KOPT-K1 (cell line): ENCODE measurements around the gene SAMD3.
"Not testable (repeated sequence)": the region's sequence is repeated elsewhere in the genome, so short reads cannot be mapped to it uniquely, and the experiment has no call there.

Source experiments
- H3K27ac ChIP-seq: fragments of 200-600 bp; sonication (generic); 2 replicates; pipeline ENCODE4 v1.5.1; 2016; ENCODE audit warnings: antibody characterized with exemption, mild to moderate bottlenecking, low read depth, low read length; ENCODE audit not compliant: poor library complexity, severe bottlenecking
- H3K36me3 ChIP-seq: fragments of 200-600 bp; sonication (generic); 2 replicates; pipeline ENCODE4 v1.5.1; 2017; ENCODE audit warnings: antibody characterized with exemption, mild to moderate bottlenecking, low read length, moderate library complexity; ENCODE audit not compliant: insufficient read depth
- H3K9me3 ChIP-seq: fragments of 200-600 bp; sonication (generic); 2 replicates; pipeline ENCODE4 v1.5.1; 2017; ENCODE audit warnings: antibody characterized with exemption, low read length, mild to moderate bottlenecking; ENCODE audit not compliant: insufficient read depth, poor library complexity, severe bottlenecking

Gene SAMD3

DNA sequence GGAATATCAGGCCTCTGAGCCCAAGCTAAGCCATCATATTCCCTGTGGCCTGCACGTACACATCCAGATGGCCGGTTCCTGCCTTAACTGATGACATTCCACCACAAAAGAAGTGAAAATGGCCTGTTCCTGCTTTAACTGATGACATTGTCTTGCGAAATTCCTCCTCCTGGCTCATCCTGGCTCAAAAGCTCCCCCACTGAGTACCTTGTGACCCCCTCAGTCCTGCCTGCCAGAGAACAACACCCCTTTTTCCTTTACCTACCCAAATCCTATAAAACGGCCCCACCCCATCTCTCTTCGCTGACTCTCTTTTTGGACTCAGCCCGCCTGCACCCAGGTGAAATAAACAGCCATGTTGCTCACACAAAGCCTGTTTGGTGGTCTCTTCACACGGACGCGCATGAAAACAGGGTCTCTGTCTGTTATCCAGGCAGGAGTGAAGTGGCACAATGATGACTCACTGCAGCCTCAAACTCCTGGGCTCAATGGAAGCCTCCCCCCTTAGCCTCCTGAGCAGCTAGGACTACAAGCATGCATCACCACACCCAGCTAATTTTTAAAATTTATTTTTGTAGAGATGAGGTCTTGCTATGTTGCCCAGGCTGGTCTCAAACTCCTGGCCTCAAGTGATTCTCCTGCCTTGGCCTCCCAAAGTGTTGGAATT is 24.8 kb downstream of the SAMD3 start:
- H3K27ac ChIP-seq, H3K36me3 ChIP-seq: not testable (repeated sequence)

DNA sequence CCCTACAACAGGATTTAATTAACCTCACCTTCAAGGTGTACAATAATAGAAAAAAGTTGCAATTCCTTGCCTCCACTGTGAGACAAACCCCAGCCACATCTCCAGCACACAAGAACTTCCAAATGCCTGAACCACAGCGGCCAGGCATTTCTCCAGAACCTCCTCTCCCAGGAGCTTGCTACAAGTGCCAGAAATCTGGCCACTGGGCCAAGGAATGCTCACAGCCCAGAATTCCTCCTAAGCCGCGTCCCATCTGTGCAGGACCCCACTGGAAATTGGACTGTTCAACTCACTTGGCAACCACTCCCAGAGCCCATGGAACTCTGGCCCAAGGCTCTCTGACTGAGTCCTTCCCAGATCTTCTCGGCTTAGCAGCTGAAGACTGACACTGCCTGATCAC is 28.3 kb downstream of the SAMD3 start:
- not testable (repeated sequence) for H3K9me3 ChIP-seq, H3K27ac ChIP-seq, H3K36me3 ChIP-seq

More for the DNA sequence above, 24.8 kb downstream of the SAMD3 start:
- H3K9me3 ChIP-seq, result not testable (repeated sequence)

GRCh38 chr6:130190701-130191690 is 31.8 kb downstream of the SAMD3 start:
- H3K9me3 ChIP-seq, result no peaks in the 10 kb centered on the region
- H3K27ac ChIP-seq, result no peak overlapping the region
- no peaks in the 10 kb centered on the region for H3K36me3 ChIP-seq

DNA sequence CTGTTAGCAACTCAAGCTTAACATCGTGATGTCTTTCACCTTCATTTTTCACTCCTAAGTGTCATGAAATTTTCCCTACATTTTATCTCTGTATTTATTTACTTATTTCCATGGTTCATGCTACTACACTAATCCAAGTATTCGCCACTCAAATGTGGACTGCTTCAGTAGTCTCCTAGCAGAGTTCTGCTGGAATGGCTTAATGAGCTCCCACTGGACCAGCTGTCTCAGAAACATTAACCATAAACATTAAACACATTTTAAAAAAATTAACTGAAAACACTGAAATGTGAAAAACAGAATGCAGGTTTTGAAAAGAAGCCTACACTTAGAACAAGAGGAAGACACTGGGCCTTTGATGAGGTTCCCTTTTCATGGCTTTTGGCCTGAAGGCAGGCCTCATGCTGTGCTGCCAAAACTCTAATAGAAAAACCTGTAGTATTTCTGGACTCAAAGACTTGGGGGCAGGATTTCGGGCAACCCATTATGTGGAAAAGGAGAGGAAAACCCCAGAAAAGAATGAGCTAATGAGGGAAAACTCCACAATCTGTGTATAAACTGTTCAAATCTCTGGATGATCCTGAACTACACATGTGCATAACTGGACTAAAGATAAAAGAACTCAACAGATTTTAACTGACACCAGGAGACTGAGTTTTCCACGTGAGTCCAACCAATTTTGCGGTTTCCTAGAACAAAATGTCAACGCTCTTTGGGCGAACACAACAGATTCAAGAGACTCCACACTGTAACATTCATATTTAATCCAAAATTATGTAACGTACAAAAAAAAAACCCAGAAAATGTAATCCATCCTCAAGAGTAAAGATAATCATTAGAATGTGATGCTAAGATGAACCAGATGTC is 33.0 kb downstream of the SAMD3 start:
- Histone ChIP-seq H3K9me3 (no peaks in the 10 kb centered on the region), H3K27ac (no peak overlapping the region), H3K36me3 (no peaks in the 10 kb centered on the region)

DNA sequence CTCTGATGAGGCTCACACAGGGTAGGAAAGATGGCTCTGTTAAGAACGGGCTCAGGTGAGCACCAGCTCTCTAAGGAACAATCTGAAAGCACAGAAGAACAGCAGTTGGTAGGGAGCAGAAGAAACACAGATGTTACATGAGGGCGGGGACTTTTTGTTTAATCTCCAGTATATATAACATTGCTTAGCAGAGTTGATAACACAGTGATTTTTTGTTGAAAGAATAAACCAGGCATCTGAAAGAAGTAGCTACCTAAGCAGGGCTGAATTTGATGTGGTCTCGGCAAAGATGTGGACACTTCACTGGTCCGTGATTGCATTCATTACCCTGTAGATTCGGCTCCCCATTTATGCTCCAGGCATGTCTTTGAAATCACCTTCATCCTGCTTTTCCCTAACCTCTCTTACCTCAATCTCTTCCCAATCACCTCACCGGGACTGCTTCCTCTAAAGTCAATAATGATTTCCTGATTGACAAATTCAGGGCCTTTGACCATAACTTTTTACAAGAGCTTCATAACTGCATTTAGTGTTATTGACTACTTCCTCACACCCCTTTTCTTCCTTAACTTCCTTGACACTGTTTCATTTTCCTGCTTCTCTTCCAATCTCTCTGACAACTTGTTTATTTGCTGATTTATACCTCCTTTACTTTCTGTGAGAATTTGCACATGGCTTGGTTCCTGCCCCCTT is 34.4 kb downstream of the SAMD3 start:
- Histone ChIP-seq H3K9me3 (no peaks in the 10 kb centered on the region), H3K27ac (no peak overlapping the region), H3K36me3 (no peaks in the 10 kb centered on the region)

- Histone ChIP-seq H3K9me3 (no peaks in the 10 kb centered on the region), H3K36me3 (no peaks in the 10 kb centered on the region), H3K27ac (no peak overlapping the region)
Measured at GRCh38 chr6:130187335-130188206, 35.2 kb downstream of the SAMD3 start.

- Histone ChIP-seq H3K36me3 (no peaks in the 10 kb centered on the region), H3K27ac (no peak overlapping the region), H3K9me3 (no peaks in the 10 kb centered on the region)
Measured at GRCh38 chr6:130185658-130186057, 37.1 kb downstream of the SAMD3 start.

- H3K9me3 ChIP-seq, result no peaks in the 10 kb centered on the region
- H3K27ac ChIP-seq, result peak overlapping the region; percentile 42
- H3K36me3 ChIP-seq, result no peaks in the 10 kb centered on the region
Measured at GRCh38 chr6:130183271-130184222, 39.2 kb downstream of the SAMD3 start.

DNA sequence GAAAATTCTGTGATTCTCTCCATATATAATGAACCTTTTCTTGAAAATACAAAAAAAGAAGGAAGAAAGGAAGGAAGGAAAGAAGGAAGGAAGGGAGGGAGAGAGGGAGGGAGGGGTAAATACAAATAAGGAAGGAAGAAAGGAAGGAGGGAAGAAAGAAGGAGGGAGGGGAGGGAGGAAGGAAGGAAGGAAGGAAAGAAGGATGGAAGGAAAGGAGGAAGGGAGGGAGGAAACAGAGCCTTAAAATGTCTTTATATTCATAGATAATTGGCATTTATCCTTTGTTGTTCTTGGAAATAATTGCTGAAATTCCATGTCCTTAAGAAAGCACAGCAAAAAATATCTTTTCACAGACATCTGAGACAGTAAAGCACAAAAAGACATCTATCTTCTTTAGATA is 40.3 kb downstream of the SAMD3 start:
- Histone ChIP-seq H3K9me3 (no peaks in the 10 kb centered on the region), H3K36me3 (no peaks in the 10 kb centered on the region), H3K27ac (no peak overlapping the region)

DNA sequence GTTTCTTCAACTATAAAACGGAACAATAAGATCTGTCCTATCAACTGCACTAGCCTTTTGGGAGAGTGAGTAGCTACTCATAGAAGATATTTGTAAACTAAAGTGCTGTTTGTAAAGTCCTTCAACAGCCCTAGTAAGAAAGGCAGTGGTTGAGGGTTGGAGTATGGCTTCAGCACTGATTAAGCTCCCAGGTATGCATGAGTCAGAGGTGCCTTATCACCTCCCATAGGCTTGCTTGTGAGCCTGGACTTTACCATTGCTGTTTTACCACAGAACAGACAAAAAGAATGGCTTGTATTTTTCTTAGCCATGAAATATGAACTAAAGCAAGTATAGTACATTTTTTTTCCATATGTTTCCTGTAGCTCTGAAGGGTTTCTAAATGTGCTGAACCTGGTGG is 44.1 kb downstream of the SAMD3 start:
- no peaks in the 10 kb centered on the region for H3K36me3 ChIP-seq
- H3K9me3 ChIP-seq, result no peaks in the 10 kb centered on the region
- H3K27ac ChIP-seq, result no peak overlapping the region

DNA sequence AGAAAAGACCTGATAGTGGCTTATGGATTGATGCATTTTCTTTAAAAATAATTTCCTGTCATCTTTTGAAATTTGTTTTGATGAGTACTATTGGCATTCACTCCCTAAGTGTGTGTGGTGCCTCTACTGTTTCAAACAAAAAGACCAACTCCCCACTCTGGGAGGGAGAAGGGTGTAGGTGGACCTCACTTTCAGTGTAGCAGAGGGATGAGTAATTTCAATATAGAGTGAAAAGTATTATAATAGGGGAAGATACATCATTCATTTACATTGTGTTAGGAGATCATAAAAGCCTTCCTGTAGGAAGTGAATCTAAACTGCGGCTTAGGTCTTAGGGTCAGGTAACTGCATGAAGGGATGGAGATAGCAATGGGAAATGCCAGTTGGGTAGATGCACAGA is 46.4 kb downstream of the SAMD3 start:
- no peaks in the 10 kb centered on the region for H3K36me3 ChIP-seq
- no peaks in the 10 kb centered on the region for H3K9me3 ChIP-seq
- H3K27ac ChIP-seq, result no peak overlapping the region

GRCh38 chr6:130173377-130174004 is 49.3 kb downstream of the SAMD3 start:
- H3K27ac ChIP-seq, H3K9me3 ChIP-seq, H3K36me3 ChIP-seq: not testable (repeated sequence)

DNA sequence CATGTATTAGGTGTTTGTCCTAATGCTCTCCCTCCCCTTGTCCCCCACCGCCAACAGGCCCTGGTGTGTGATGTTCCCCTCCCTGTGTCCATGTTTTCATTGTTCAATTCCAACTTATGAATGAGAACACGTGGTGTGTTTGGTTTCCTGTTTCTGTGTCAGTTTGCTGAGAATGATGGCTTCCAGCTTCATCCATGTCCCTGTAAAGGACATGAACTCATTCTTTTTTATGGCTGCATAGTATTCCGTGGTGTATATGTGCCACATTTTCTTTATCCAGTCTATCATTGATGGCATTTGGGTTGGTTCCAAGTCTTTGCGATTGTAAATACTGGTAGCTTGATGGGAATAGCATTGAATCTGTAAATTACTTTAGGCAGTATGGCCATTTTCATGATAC is 52.6 kb downstream of the SAMD3 start:
- not testable (repeated sequence) for H3K36me3 ChIP-seq, H3K27ac ChIP-seq, H3K9me3 ChIP-seq
